ENCODE data around the gene CD58. TPM values are rescaled to one million over a fixed set of nuclear protein-coding genes. Genes with fewer than 3 reads are reported as not detected.

CD58 gene
- polyA plus RNA-seq, 1 donor (not counting 4 experiments of a cell fraction or from before 2014, with no cell fraction given), result 38.6 TPM

DNA sequence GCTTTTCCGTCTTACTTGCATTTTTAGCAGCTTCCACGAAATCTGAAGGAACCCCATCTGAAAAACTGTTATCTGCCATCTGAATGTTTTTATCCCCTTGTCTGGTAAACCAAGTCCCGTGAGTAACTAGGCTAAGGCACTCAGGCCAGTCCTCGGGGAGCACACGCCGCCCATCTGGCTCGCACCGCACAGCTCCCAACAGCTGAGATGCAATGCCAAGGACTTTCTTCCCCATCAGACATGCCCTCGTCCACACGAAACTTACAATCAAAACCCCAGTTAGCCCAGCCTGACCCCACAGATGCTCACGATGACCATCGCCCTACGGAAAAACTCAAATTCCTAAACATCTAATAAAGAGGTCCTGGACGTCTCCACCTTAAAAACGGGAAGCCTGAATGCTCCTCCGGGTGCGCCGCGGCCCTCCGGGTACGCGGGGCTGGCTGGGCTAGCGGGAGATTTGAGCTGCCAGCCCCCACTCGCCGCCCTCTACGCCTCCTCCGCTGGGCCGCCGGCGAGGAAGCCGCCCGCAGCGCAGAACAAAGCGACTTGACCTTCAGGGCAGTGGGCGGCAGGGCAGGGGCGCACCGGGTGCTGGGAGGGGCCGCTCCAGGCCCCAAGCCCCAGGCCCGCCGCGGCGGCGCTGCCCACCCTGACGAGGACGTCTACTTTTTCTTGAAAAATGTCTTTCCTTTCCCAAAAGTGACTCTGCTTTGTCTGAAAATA is 36.6 kb downstream of the CD58 start:
- H2AFZ ChIP-seq (ENCODE audit: control insufficient read depth, low read length), result no peak overlapping the region
- peaks cover 34% of the 10 kb centered on the region for H3K4me1 ChIP-seq (ENCODE audit: control insufficient read depth, extremely low read depth, insufficient read depth, low read length)
- H3K4me2 ChIP-seq (ENCODE audit: control insufficient read depth, extremely low read depth, insufficient read depth, low read depth, low read length), result no peak overlapping the region
- no peaks in the 10 kb centered on the region for H3K9me1 ChIP-seq (ENCODE audit: control insufficient read depth, extremely low read depth, insufficient read depth, low read length)
- DNase-seq (ENCODE audit: low read depth, low spot score) (no peak), FAIRE-seq (no peak)
- no peaks in the 10 kb centered on the region for H3K27me3 ChIP-seq (ENCODE audit: control insufficient read depth, extremely low read depth, insufficient read depth, low read length)
- TF ChIP-seq EZH2 (IDR thresholded peaks at IDR 0.05; ENCODE audit: low read length), result no peak
- TF ChIP-seq, protein P1, sequence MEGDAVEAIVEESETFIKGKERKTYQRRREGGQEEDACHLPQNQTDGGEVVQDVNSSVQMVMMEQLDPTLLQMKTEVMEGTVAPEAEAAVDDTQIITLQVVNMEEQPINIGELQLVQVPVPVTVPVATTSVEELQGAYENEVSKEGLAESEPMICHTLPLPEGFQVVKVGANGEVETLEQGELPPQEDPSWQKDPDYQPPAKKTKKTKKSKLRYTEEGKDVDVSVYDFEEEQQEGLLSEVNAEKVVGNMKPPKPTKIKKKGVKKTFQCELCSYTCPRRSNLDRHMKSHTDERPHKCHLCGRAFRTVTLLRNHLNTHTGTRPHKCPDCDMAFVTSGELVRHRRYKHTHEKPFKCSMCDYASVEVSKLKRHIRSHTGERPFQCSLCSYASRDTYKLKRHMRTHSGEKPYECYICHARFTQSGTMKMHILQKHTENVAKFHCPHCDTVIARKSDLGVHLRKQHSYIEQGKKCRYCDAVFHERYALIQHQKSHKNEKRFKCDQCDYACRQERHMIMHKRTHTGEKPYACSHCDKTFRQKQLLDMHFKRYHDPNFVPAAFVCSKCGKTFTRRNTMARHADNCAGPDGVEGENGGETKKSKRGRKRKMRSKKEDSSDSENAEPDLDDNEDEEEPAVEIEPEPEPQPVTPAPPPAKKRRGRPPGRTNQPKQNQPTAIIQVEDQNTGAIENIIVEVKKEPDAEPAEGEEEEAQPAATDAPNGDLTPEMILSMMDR (optimal IDR thresholded peaks at IDR 0.05 in 1 of 3, IDR thresholded peaks at IDR 0.05 in 1 of 3, conservative IDR thresholded peaks at IDR 0.05 in 1 of 3; ENCODE audit: extremely low read depth in 1 of 3, insufficient read depth in 2 of 3, low read length in 3 of 3), result no peak
- H3K79me2 ChIP-seq (ENCODE audit: control insufficient read depth, insufficient read depth, low read length), result no peaks in the 10 kb centered on the region
- H3K36me3 ChIP-seq (ENCODE audit: control insufficient read depth in 2 of 2, extremely low read depth in 1 of 2, insufficient read depth in 2 of 2, low read length in 2 of 2), result peaks cover 0 to 3% of the 10 kb centered on the region in 2 experiments
- dilution Hi-C loops (cut with MboI; ENCODE audit: extremely low pct_ligation_motif_present, low sequenced_read_pairs), result no loop called here
- H3K9ac ChIP-seq (ENCODE audit: control insufficient read depth, extremely low read depth, insufficient read depth, low read length), result no peak overlapping the region
- H3K27ac ChIP-seq (ENCODE audit: control insufficient read depth, insufficient read depth, low read length), result no peak overlapping the region
- H3K9me3 ChIP-seq (ENCODE audit: control insufficient read depth, low read depth, low read length), result no peaks in the 10 kb centered on the region
- H3K4me3 ChIP-seq (ENCODE audit: control insufficient read depth in 2 of 3, extremely low read depth in 1 of 3, insufficient read depth in 2 of 3, low read depth in 1 of 3, low read length in 3 of 3), result no peak overlapping the region
- H4K20me1 ChIP-seq (ENCODE audit: control insufficient read depth, extremely low read depth, insufficient read depth, low read length), result no peaks in the 10 kb centered on the region

DNA sequence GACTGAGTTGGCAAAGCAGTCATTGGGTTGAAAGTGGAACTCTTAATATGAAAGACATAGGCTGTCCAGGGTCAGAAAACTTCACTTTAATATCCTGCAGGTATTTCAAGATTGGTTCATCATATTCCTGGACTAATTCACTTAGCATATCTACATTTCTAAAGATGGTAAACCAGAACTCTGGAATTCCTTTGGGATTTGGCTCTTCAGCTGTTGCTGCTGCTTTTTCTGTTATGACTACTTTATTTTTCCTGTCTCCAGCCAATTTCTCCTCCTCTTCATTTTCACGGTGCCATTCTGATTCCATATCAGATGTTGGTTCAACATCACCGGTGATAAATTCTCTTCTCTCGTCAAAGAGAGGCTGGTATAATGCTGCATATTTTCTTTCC is 37.4 kb downstream of the CD58 start:
- Histone ChIP-seq H3K36me3 (ENCODE audit: control insufficient read depth in 2 of 2, extremely low read depth in 1 of 2, insufficient read depth in 2 of 2, low read length in 2 of 2) (peaks cover 0 to 3% of the 10 kb centered on the region in 2 experiments), H2AFZ (ENCODE audit: control insufficient read depth, low read length) (no peak overlapping the region), H3K9me3 (ENCODE audit: control insufficient read depth, low read depth, low read length) (no peaks in the 10 kb centered on the region), H3K79me2 (ENCODE audit: control insufficient read depth, insufficient read depth, low read length) (no peaks in the 10 kb centered on the region), H3K4me2 (ENCODE audit: control insufficient read depth, extremely low read depth, insufficient read depth, low read depth, low read length) (no peak overlapping the region), H3K9ac (ENCODE audit: control insufficient read depth, extremely low read depth, insufficient read depth, low read length) (no peak overlapping the region), H3K9me1 (ENCODE audit: control insufficient read depth, extremely low read depth, insufficient read depth, low read length) (no peaks in the 10 kb centered on the region), H3K4me1 (ENCODE audit: control insufficient read depth, extremely low read depth, insufficient read depth, low read length) (peaks cover 28% of the 10 kb centered on the region), H3K27ac (ENCODE audit: control insufficient read depth, insufficient read depth, low read length) (no peak overlapping the region), H4K20me1 (ENCODE audit: control insufficient read depth, extremely low read depth, insufficient read depth, low read length) (no peaks in the 10 kb centered on the region), H3K4me3 (ENCODE audit: control insufficient read depth in 2 of 3, extremely low read depth in 1 of 3, insufficient read depth in 2 of 3, low read depth in 1 of 3, low read length in 3 of 3) (no peak overlapping the region), H3K27me3 (ENCODE audit: control insufficient read depth, extremely low read depth, insufficient read depth, low read length) (no peaks in the 10 kb centered on the region)
- FAIRE-seq (no peak), DNase-seq (ENCODE audit: low read depth, low spot score) (no peak)
- dilution Hi-C loops (cut with MboI; ENCODE audit: extremely low pct_ligation_motif_present, low sequenced_read_pairs), result no loop called here
- TF ChIP-seq, protein P1 (optimal IDR thresholded peaks at IDR 0.05 in 1 of 3, IDR thresholded peaks at IDR 0.05 in 1 of 3, conservative IDR thresholded peaks at IDR 0.05 in 1 of 3; ENCODE audit: extremely low read depth in 1 of 3, insufficient read depth in 2 of 3, low read length in 3 of 3), result no peak
- TF ChIP-seq EZH2 (IDR thresholded peaks at IDR 0.05; ENCODE audit: low read length), result no peak

All from keratinocyte (primary cell).